PC-9 (cell line): Measurements from ENCODE around the gene SERINC5. TPM values are rescaled to one million over a fixed set of nuclear protein-coding genes. Genes with fewer than 3 reads are reported as not detected.

Experiments
- BruUV-seq: library from RNA; stranded (reverse); fragments of 400-500 nt; replicated peaks from 2 replicates; lab custom pipeline; 2021; lab: Mats Ljungman, UMichigan
- CTCF ChIA-PET: fragments of 300-600 bp; sonication (Branson Sonifier 250); formaldehyde crosslinking; loops from one replicate; lab custom pipeline; 2022; ENCODE audit warnings: antibody characterized with exemption; lab: Charles Lee
- POLR2A ChIA-PET: fragments of 300-600 bp; sonication (Branson Sonifier 250); formaldehyde crosslinking; loops from one replicate; lab custom pipeline; 2022; ENCODE audit warnings: antibody characterized with exemption; ENCODE audit not compliant: unreplicated experiment; lab: Charles Lee
- DNase-seq, 2 experiments: peaks; one replicate each; pipeline versions ENCODE4 v3.0.0 to v3.0.0-alpha.2; 2015 to 2022; ENCODE audit warnings: mixed read lengths in 1 of 2
- H2AFZ ChIP-seq: fragments of 200-600 bp; sonication (generic); 2 replicates; pipeline ENCODE4 v1.8.1; 2017; ENCODE audit warnings: antibody characterized with exemption
- H3F3A ChIP-seq: fragments of 200-600 bp; sonication (generic); 2 replicates; pipeline ENCODE4 v1.8.1; 2017; ENCODE audit warnings: antibody characterized with exemption, mild to moderate bottlenecking, low read depth; ENCODE audit not compliant: insufficient read depth
- H3K27ac ChIP-seq: fragments of 200-600 bp; sonication (generic); 2 replicates; pipeline ENCODE4 v1.6.1; 2016; ENCODE audit warnings: mixed run types
- H3K27me3 ChIP-seq: fragments of 200-600 bp; sonication (generic); 2 replicates; pipeline ENCODE4 v1.6.1; 2016; ENCODE audit warnings: low read depth, mixed run types; ENCODE audit not compliant: insufficient read depth
- H3K36me3 ChIP-seq: fragments of 200-600 bp; sonication (generic); 2 replicates; pipeline ENCODE4 v1.6.1; 2016; ENCODE audit warnings: low read depth, mixed run types
- H3K4me1 ChIP-seq: fragments of 200-600 bp; sonication (generic); replicated peaks from 2 replicates; pipeline ENCODE4 v1.6.1; 2016; ENCODE audit warnings: mixed run types; ENCODE audit not compliant: insufficient read depth
- H3K4me2 ChIP-seq: fragments of 200-600 bp; sonication (generic); 2 replicates; pipeline ENCODE4 v1.6.1; 2017; ENCODE audit warnings: mixed run types
- H3K4me3 ChIP-seq: fragments of 200-600 bp; sonication (generic); 2 replicates; pipeline ENCODE4 v1.6.1; 2016; ENCODE audit warnings: mixed run types
- H3K79me2 ChIP-seq: fragments of 200-600 bp; sonication (generic); 2 replicates; pipeline ENCODE4 v1.6.1; 2017; ENCODE audit warnings: low read depth, mixed run types
- H3K9me2 ChIP-seq: fragments of 200-600 bp; sonication (generic); 2 replicates; pipeline ENCODE4 v1.8.1; 2017; ENCODE audit warnings: mild to moderate bottlenecking; ENCODE audit not compliant: insufficient read depth
- H3K9me3 ChIP-seq: fragments of 200-600 bp; sonication (generic); 2 replicates; pipeline ENCODE4 v1.8.1; 2016; ENCODE audit warnings: low read depth; ENCODE audit not compliant: insufficient read depth
- H4K20me1 ChIP-seq: fragments of 200-600 bp; sonication (generic); 2 replicates; pipeline ENCODE4 v1.8.1; 2017; ENCODE audit not compliant: insufficient read depth
- CTCF ChIP-seq: fragments of 200-600 bp; sonication (generic); conservative IDR thresholded peaks from 2 replicates; pipeline ENCODE4 v1.6.1; 2017; ENCODE audit warnings: mixed run types, antibody characterized with exemption, mild to moderate bottlenecking, moderate library complexity
- EZH2 ChIP-seq: fragments of 200-600 bp; sonication (generic); IDR thresholded peaks from 2 replicates; pipeline ENCODE4 v1.8.0; 2017; ENCODE audit warnings: antibody characterized with exemption, low read depth
- intact Hi-C: fragments of 100-400 bp; cut with micrococcal nuclease; formaldehyde crosslinking; loops from one replicate; pipeline ENCODE4 v1.10.0; 2022; ENCODE audit not compliant: unreplicated experiment
- total RNA-seq: library from RNA; stranded (reverse); gene quantifications from 2 replicates; pipeline ENCODE4 v1.2.3, GENCODE V29; 2021

SERINC5 gene
- total RNA-seq, 1 experiment from 2014 or later = 68.8 TPM

DNA sequence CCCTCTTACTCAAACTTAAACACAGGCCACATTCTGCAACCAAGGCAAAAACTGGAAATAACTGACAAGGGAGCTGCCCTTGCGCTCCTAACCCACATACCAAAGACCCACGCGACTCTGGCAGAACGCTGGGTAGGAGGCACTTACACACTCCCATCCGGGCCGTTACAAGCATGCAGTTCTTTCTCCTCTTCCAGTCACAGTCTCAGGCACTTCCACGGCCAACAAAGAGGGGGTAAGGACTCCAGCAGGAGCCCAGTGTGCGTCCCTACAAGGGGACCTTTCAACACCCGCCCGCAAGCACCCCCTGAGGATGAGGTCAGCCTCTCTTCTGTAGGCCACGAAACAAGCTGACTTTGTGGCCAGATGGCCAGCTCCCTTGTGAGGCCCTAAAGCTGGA is 57.4 kb downstream of the SERINC5 start:
- Histone ChIP-seq H2AFZ (no peak overlapping the region), H3K4me1 (0 out of 2 replicates have a peak, but pooled peaks cover 3% of the 10 kb centered on the region), H3K27me3 (no peaks in the 10 kb centered on the region), H3K9me3 (no peaks in the 10 kb centered on the region), H3K36me3 (peaks cover 21% of the 10 kb centered on the region), H3F3A (peaks cover 15% of the 10 kb centered on the region; the same call in 1 of the 2 replicates), H3K9me2 (no peaks in the 10 kb centered on the region), H3K4me2 (no peak overlapping the region), H3K4me3 (no peak overlapping the region), H4K20me1 (peaks cover 9% of the 10 kb centered on the region; the same call in 1 of the 2 replicates), H3K27ac (no peak overlapping the region), H3K79me2 (peaks cover 81% of the 10 kb centered on the region)
- DNase-seq = no peak
- intact Hi-C loops = no loop called here
- TF ChIP-seq EZH2 = no peak
- TF ChIP-seq CTCF = no peak
- BruUV-seq = no TSS peak
- ChIA-PET POLR2A (interaction anchor here (0.7 kb wide), 1 partner anchor 59 kb away, joined by 4 read pairs; no protein-coding TSS in a partner anchor), CTCF (no interaction called here)

DNA sequence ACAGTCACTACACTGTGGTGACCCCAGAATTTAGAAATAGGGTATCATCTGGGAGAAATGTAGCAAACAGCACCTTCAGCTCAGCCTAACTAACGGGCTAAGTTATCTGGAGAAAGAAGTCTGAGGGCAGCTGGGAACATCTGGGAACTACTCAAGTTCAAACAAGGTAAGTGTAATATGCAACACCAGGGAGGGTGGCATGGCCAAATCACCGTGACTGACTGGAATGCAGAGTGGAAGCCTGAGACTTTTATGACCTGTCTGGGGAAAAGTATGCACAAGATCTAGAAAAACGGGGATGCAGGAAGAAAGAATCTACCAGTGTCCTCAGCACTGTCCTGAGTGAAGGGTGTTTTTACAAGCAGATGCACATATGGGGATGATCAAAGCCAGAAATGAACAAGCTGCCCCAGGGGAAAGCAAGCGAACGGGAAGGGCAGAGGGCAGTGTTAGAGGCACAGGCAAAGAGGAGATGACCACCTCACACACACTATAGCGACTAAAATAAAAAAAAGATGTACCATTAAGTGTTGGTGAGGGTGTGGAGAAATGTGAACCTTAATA is 59.9 kb downstream of the SERINC5 start:
- no TSS peak for BruUV-seq
- Histone ChIP-seq H2AFZ (no peak overlapping the region), H3K4me2 (no peak overlapping the region), H3K36me3 (peaks cover 12% of the 10 kb centered on the region), H3K79me2 (peaks cover 84% of the 10 kb centered on the region), H3K27ac (no peak overlapping the region), H3K27me3 (no peaks in the 10 kb centered on the region), H3K9me3 (no peaks in the 10 kb centered on the region), H3K4me1 (peaks cover 12% of the 10 kb centered on the region; the same call in 1 of the 2 replicates), H3F3A (peaks cover 28% of the 10 kb centered on the region; the same call in 1 of the 2 replicates), H3K4me3 (no peak overlapping the region), H3K9me2 (no peaks in the 10 kb centered on the region), H4K20me1 (peaks cover 9% of the 10 kb centered on the region; the same call in 1 of the 2 replicates)
- DNase-seq = no peak
- TF ChIP-seq CTCF = no peak
- no peak for TF ChIP-seq EZH2
- POLR2A ChIA-PET = no interaction called here
- intact Hi-C loops = no loop called here
- CTCF ChIA-PET = no interaction called here

- H3K9me2 ChIP-seq = no peaks in the 10 kb centered on the region
- peaks cover 30% of the 10 kb centered on the region; the same call in 1 of the 2 replicates for H3F3A ChIP-seq
- peaks cover 12% of the 10 kb centered on the region; the same call in 1 of the 2 replicates for H3K4me1 ChIP-seq
- peaks cover 7% of the 10 kb centered on the region; the same call in 1 of the 2 replicates for H3K36me3 ChIP-seq
- CTCF ChIA-PET = no interaction called here
- peak overlapping the region; percentile 11; the same call in 1 of the 2 replicates for H3K27ac ChIP-seq
- no peak overlapping the region for H3K4me3 ChIP-seq
- H4K20me1 ChIP-seq = peaks cover 9% of the 10 kb centered on the region; the same call in 1 of the 2 replicates
- intact Hi-C loops = no loop called here
- POLR2A ChIA-PET = no interaction called here
- BruUV-seq = no TSS peak
- no peak for DNase-seq
- H3K79me2 ChIP-seq = peaks cover 93% of the 10 kb centered on the region
- H3K9me3 ChIP-seq = no peaks in the 10 kb centered on the region
- no peak overlapping the region for H2AFZ ChIP-seq
- H3K4me2 ChIP-seq = no peak overlapping the region
- TF ChIP-seq CTCF (no peak), EZH2 (no peak)
- no peaks in the 10 kb centered on the region for H3K27me3 ChIP-seq
These were observed 61.4 kb downstream of the SERINC5 start for GRCh38 chr5:80194468-80194867.
